Cardiac muscle cell (in vitro differentiated cells and primary cell): Measurements from ENCODE around the gene NLRC3. TPM values are rescaled to one million over a fixed set of nuclear protein-coding genes. Genes with fewer than 3 reads are reported as not detected.

ENCODE experiments used
- DNase-seq, 2 donors: peaks; one replicate each; pipeline versions ENCODE4 v3.0.0 to v3.0.0-alpha.2; 2010 to 2017; ENCODE audit warnings: low read depth in 1 of 2, low spot score in 1 of 2
- H3K27ac ChIP-seq: fragments of 200-600 bp; sonication (generic); 2 replicates; pipeline ENCODE4 v1.5.1; 2016
- H3K27me3 ChIP-seq: fragments of 200-600 bp; sonication (generic); 2 replicates; pipeline ENCODE4 v1.6.0; 2016; ENCODE audit warnings: control low read depth
- H3K36me3 ChIP-seq: fragments of 200-600 bp; sonication (generic); 2 replicates; pipeline ENCODE4 v1.5.1; 2016; ENCODE audit warnings: control low read depth
- H3K4me1 ChIP-seq: fragments of 200-600 bp; sonication (generic); 2 replicates; pipeline ENCODE4 v1.8.1; 2017; ENCODE audit warnings: low read depth, mild to moderate bottlenecking, mixed run types
- H3K4me3 ChIP-seq: fragments of 200-600 bp; sonication (generic); 2 replicates; pipeline ENCODE4 v1.5.1; 2016; ENCODE audit warnings: mild to moderate bottlenecking
- H3K9me3 ChIP-seq: fragments of 200-600 bp; sonication (generic); 2 replicates; pipeline ENCODE4 v1.5.1; 2017; ENCODE audit warnings: low read depth, mild to moderate bottlenecking, control low read depth
- polyA plus RNA-seq: library from polyadenylated mRNA; unstranded; fragments of >200 nt; fragmentation: Nextera tagmentation; extraction: Ambion mirVana; gene quantifications from 2 replicates; pipeline ENCODE4 v1.2.1, GENCODE V29; 2016
- total RNA-seq: library from RNA; depleted of rRNA; stranded (reverse); fragments of >200 nt; gene quantifications from 2 replicates; pipeline ENCODE4 v1.2.3, GENCODE V29; 2016
- TF ChIP-seq, protein P1 (sequence below): IDR thresholded peaks from 2 replicates; pipeline ENCODE4 v1.5.1; 2012; ENCODE audit warnings: low read depth, mild to moderate bottlenecking, low read length

NLRC3 gene
- total and polyA plus RNA-seq, 2 experiments from 2014 or later, result 0.09 to 0.61 TPM

DNA sequence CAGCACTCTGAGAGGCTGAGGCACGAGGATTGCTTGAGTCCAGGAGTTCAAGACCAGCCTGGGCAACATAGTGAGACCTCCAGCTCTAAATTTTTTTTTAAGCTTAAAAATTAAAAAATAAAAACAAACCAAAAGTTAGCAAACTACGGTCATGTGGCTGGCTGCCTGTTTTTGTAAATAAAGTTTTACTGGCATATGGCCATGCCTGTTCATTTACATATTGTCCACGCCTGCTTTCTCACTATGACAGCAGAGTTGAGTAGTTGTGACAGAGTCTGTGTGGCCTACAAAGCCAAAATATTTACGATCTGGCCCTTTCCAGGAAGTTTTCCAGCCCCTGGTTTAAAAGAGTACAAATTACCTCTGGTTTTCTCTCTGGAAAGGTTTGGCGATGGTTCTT is 30.9 kb upstream of the NLRC3 start:
- Histone ChIP-seq H3K36me3 (peaks cover 6% of the 10 kb centered on the region), H3K4me1 (peaks cover 14% of the 10 kb centered on the region), H3K27me3 (no peaks in the 10 kb centered on the region), H3K9me3 (no peaks in the 10 kb centered on the region), H3K27ac (no peak overlapping the region), H3K4me3 (no peak overlapping the region)
- TF ChIP-seq, protein P1, sequence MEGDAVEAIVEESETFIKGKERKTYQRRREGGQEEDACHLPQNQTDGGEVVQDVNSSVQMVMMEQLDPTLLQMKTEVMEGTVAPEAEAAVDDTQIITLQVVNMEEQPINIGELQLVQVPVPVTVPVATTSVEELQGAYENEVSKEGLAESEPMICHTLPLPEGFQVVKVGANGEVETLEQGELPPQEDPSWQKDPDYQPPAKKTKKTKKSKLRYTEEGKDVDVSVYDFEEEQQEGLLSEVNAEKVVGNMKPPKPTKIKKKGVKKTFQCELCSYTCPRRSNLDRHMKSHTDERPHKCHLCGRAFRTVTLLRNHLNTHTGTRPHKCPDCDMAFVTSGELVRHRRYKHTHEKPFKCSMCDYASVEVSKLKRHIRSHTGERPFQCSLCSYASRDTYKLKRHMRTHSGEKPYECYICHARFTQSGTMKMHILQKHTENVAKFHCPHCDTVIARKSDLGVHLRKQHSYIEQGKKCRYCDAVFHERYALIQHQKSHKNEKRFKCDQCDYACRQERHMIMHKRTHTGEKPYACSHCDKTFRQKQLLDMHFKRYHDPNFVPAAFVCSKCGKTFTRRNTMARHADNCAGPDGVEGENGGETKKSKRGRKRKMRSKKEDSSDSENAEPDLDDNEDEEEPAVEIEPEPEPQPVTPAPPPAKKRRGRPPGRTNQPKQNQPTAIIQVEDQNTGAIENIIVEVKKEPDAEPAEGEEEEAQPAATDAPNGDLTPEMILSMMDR, result no peak
- no peak for DNase-seq

DNA sequence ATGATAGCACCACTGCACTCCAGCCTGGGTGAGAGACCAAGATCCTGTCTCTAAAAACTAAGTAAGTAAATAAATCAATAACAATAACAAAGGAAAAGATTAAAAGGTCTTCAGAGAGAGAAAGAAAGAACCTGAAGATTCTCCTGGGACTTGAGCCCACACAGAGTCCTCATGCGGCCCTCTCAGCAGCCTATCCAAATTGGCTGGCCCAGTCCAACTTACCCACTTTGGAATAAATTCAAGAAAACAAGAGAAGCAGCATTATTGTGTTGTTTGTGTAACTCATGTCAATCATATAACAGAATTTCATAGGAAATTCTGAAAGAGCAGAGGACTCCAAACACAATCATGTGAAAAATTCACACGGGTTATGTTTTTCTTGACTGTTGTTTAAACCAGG is 30.4 kb upstream of the NLRC3 start:
- Histone ChIP-seq H3K4me1 (peaks cover 14% of the 10 kb centered on the region), H3K27ac (no peak overlapping the region), H3K36me3 (peaks cover 6% of the 10 kb centered on the region), H3K27me3 (no peaks in the 10 kb centered on the region), H3K4me3 (no peak overlapping the region), H3K9me3 (no peaks in the 10 kb centered on the region)
- TF ChIP-seq, protein P1, result no peak
- DNase-seq, result no peak

DNA sequence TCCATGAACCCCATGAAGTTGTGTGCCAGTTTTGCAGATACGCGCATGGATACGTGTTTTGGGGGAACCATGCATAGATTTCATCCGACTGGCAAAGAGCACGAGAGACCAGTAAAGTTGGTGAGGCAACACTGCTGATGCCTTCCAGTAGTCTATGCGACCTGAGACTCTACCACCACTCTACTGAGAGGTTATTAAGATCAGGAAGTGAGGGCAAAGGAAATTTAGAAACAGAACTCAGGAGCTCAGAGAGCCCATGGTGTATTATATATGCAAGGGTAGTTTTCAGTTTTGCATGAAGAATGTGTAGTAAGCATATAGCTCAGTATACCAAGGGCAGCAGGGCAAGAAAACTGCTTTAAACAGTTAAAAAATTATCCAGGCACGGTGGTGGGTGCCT is 30.0 kb upstream of the NLRC3 start:
- Histone ChIP-seq H3K27ac (no peak overlapping the region), H3K27me3 (no peaks in the 10 kb centered on the region), H3K36me3 (peaks cover 6% of the 10 kb centered on the region), H3K9me3 (no peaks in the 10 kb centered on the region), H3K4me1 (peaks cover 14% of the 10 kb centered on the region), H3K4me3 (no peak overlapping the region)
- TF ChIP-seq, protein P1, result no peak
- DNase-seq, result no peak

DNA sequence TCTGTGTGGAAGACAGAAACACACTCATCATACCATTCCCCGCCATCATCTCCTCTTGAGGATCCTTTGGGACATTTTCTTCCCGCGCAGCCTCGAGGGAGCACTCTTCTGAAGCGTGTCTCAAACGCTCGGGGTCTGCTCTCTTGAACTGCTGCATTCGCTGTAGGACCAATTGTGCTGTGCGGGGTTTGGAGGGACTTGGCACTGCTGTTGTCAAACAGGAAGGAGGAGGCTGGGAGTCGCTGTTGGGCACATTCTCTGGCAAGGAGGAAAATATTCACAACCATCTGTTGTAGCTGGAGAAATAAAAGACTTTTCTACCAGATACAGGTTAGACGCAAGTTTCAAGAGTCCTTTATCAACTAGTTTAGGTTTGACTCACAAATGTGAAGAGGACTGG is 29.2 kb upstream of the NLRC3 start:
- no peak for DNase-seq
- TF ChIP-seq, protein P1, result no peak
- H3K4me1 ChIP-seq, result peaks cover 14% of the 10 kb centered on the region

DNA sequence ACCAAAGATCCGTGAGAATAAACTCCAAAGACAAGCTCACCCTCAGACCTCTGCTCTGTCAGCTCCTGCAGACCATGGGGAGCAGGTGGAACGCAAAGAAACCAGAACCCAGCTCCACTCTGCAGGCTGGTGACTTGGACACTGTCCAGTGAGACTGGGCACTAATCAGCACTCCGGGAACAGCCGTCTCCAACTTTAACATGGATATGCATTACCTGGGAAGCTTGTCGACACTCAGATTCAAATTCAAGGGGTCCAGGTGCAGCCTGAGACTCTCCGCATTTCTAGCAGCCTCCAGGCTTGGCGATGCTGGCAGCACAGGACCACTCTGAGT is 25.1 kb upstream of the NLRC3 start:
- Histone ChIP-seq H3K9me3 (no peaks in the 10 kb centered on the region), H3K4me1 (no peaks in the 10 kb centered on the region), H3K27me3 (no peaks in the 10 kb centered on the region), H3K27ac (no peak overlapping the region), H3K36me3 (peaks cover 6% of the 10 kb centered on the region), H3K4me3 (no peak overlapping the region)
- no peak for DNase-seq
- TF ChIP-seq, protein P1, result no peak

More for the DNA sequence above, 29.2 kb upstream of the NLRC3 start:
- Histone ChIP-seq H3K9me3 (no peaks in the 10 kb centered on the region), H3K36me3 (peaks cover 6% of the 10 kb centered on the region), H3K27ac (no peak overlapping the region), H3K27me3 (no peaks in the 10 kb centered on the region), H3K4me3 (no peak overlapping the region)
